Measurements from ENCODE around the gene N4BP2L2.

DNA sequence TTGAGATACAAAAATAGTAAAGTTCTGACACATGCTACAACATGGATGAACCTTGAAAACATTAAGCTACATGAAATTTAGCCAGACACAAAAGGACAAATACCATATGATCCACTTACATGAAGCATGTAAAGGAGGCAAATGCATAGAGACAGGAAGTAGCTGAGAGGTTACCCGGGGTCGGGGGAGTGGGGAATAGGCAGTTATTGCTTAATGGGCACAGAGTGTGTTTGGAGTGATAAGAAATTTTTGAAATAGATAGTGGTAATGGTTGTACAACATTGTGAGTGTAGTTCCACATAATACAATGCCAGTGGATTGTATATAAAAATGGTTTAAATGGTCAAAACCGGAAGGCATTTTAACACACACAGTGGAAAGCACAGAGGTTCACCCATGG is 115.0 kb downstream of the N4BP2L2 start:
- TF ChIP-seq EZH2 (IDR thresholded peaks at IDR 0.05) (no peak), POLR2AphosphoS5 (IDR thresholded peaks at IDR 0.05; ENCODE audit: borderline replicate concordance, low read depth, low read length) (no peak), FOXP2 (optimal IDR thresholded peaks at IDR 0.05; ENCODE audit: control extremely low read depth, extremely low read length, insufficient read depth) (no peak)
